ENCODE data around the gene TADA2B. TPM values are rescaled to one million over a fixed set of nuclear protein-coding genes. Genes with fewer than 3 reads are reported as not detected.

Gene TADA2B
- total RNA-seq, 2 donors from 2014 or later = 24.0 to 27.2 TPM

- Histone ChIP-seq H3K4me3 (no peak overlapping the region), H3K36me3 (no peaks in the 10 kb centered on the region)
- TF ChIP-seq, protein P1, sequence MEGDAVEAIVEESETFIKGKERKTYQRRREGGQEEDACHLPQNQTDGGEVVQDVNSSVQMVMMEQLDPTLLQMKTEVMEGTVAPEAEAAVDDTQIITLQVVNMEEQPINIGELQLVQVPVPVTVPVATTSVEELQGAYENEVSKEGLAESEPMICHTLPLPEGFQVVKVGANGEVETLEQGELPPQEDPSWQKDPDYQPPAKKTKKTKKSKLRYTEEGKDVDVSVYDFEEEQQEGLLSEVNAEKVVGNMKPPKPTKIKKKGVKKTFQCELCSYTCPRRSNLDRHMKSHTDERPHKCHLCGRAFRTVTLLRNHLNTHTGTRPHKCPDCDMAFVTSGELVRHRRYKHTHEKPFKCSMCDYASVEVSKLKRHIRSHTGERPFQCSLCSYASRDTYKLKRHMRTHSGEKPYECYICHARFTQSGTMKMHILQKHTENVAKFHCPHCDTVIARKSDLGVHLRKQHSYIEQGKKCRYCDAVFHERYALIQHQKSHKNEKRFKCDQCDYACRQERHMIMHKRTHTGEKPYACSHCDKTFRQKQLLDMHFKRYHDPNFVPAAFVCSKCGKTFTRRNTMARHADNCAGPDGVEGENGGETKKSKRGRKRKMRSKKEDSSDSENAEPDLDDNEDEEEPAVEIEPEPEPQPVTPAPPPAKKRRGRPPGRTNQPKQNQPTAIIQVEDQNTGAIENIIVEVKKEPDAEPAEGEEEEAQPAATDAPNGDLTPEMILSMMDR (IDR thresholded peaks at IDR 0.05) = no peak
Measured at GRCh38 chr4:7025040-7025602, 18.1 kb upstream of the TADA2B start.

GRCh38 chr4:7026107-7026506, 17.1 kb upstream of the TADA2B start:
- Histone ChIP-seq H3K9me3 (no peaks in the 10 kb centered on the region), H3K27ac (no peak overlapping the region), H3K36me3 (peaks cover 4% of the 10 kb centered on the region), H3K9ac (ENCODE audit: low read depth in 2 of 2, low read length in 2 of 2) (no peak overlapping the region), H3K4me1 (no peaks in the 10 kb centered on the region), H3K27me3 (no peaks in the 10 kb centered on the region), H3K4me3 (no peak overlapping the region)
- intact Hi-C loops (cut with DNase I) = no loop called here
- TF ChIP-seq, protein P1 (IDR thresholded peaks at IDR 0.05) = no peak
- no peak for DNase-seq

More at GRCh38 chr4:7025040-7025602, 18.1 kb upstream of the TADA2B start:
- Histone ChIP-seq H3K9me3 (no peaks in the 10 kb centered on the region), H3K27ac (no peak overlapping the region), H3K4me1 (no peaks in the 10 kb centered on the region), H3K27me3 (no peaks in the 10 kb centered on the region), H3K9ac (ENCODE audit: low read depth in 2 of 2, low read length in 2 of 2) (no peak overlapping the region)
- intact Hi-C loops (cut with DNase I) = no loop called here
- no peak for DNase-seq

DNA sequence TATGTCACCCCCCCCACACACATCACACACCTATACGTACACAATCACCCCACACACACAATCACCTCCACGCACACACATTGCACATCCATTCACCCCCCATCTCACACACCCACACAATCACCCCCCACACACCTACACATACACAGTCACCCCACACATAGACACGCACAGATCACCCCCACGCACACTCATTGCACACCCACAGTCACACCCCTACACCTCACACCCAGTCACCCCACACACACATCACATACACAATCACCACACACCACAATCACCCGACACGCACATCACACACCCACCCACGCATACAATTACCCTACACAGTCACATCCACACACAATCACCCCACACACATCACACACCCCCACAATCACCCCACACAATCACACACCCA, 15.9 kb upstream of the TADA2B start:
- peaks cover 10% of the 10 kb centered on the region for H3K36me3 ChIP-seq
- no peak overlapping the region for H3K9ac ChIP-seq (ENCODE audit: low read depth in 2 of 2, low read length in 2 of 2)
- H3K9me3 ChIP-seq = no peaks in the 10 kb centered on the region
- H3K27me3 ChIP-seq = no peaks in the 10 kb centered on the region
- H3K27ac ChIP-seq = no peak overlapping the region
- TF ChIP-seq, protein P1 (IDR thresholded peaks at IDR 0.05) = no peak
- intact Hi-C loops (cut with DNase I) = no loop called here
- DNase-seq = no peak
- no peak overlapping the region for H3K4me3 ChIP-seq
- no peaks in the 10 kb centered on the region for H3K4me1 ChIP-seq

- no peak for DNase-seq
- peaks cover 11% of the 10 kb centered on the region for H3K36me3 ChIP-seq
- intact Hi-C loops (cut with DNase I) = no loop called here
Measured at GRCh38 chr4:7027913-7028312, 15.3 kb upstream of the TADA2B start.

GRCh38 chr4:7029212-7029611, 14.0 kb upstream of the TADA2B start:
- Histone ChIP-seq H3K27ac (no peak overlapping the region), H3K4me1 (no peaks in the 10 kb centered on the region), H3K9me3 (no peaks in the 10 kb centered on the region), H3K36me3 (peaks cover 11% of the 10 kb centered on the region), H3K27me3 (no peaks in the 10 kb centered on the region), H3K9ac (ENCODE audit: low read depth in 2 of 2, low read length in 2 of 2) (no peak overlapping the region), H3K4me3 (no peak overlapping the region)
- no peak for DNase-seq
- intact Hi-C loops (cut with DNase I) = no loop called here
- TF ChIP-seq, protein P1 (IDR thresholded peaks at IDR 0.05) = no peak

More at GRCh38 chr4:7027913-7028312, 15.3 kb upstream of the TADA2B start:
- no peaks in the 10 kb centered on the region for H3K4me1 ChIP-seq
- no peak overlapping the region for H3K27ac ChIP-seq
- TF ChIP-seq, protein P1 (IDR thresholded peaks at IDR 0.05) = no peak
- no peaks in the 10 kb centered on the region for H3K9me3 ChIP-seq
- no peak overlapping the region for H3K4me3 ChIP-seq
- no peak overlapping the region for H3K9ac ChIP-seq (ENCODE audit: low read depth in 2 of 2, low read length in 2 of 2)
- no peaks in the 10 kb centered on the region for H3K27me3 ChIP-seq
